H1 (cell line): ENCODE measurements around the gene LILRB2.

ENCODE experiments used
- CTCF ChIP-seq, 3 experiments: IDR thresholded peaks; 1 replicate in 2 of 3; 2 replicates in 1 of 3; pipeline versions ENCODE4 v1.5.1 to v1.6.1; 2011; ENCODE audit warnings: low read length in 3 of 3, mild to moderate bottlenecking in 3 of 3, inconsistent platforms in 2 of 3, low read depth in 1 of 3, moderate library complexity in 1 of 3; ENCODE audit not compliant: insufficient read depth in 1 of 3; ENCODE audit errors: control extremely low read depth in 1 of 3
- EP300 ChIP-seq, 2 experiments: IDR thresholded peaks; 1 replicate in 1 of 2; 2 replicates in 1 of 2; pipeline ENCODE4 v1.6.1; 2011 to 2012; ENCODE audit warnings: low read depth in 2 of 2, low read length in 2 of 2, mild to moderate bottlenecking in 2 of 2, borderline replicate concordance in 1 of 2, inconsistent platforms in 1 of 2, moderate library complexity in 1 of 2
- EZH2 ChIP-seq: fragments of 200-600 bp; sonication (generic); IDR thresholded peaks from 2 replicates; pipeline ENCODE4 v1.7.1; 2012; ENCODE audit warnings: low read depth, mild to moderate bottlenecking, moderate library complexity, low read length, inconsistent platforms; ENCODE audit not compliant: severe bottlenecking
- HDAC2 ChIP-seq, 2 experiments: fragments of 300-600 bp in 1 of 2; sonication (generic) in 1 of 2; IDR thresholded peaks; 2 replicates each; pipeline ENCODE4 v1.6.1; 2011 to 2012; ENCODE audit warnings: low read depth in 2 of 2, low read length in 2 of 2, mild to moderate bottlenecking in 2 of 2, moderate library complexity in 2 of 2, borderline replicate concordance in 1 of 2, inconsistent platforms in 1 of 2
- MAX ChIP-seq: IDR thresholded peaks from 2 replicates; pipeline ENCODE4 v1.6.1; 2012; ENCODE audit warnings: inconsistent platforms
- POLR2A ChIP-seq, 2 experiments: IDR thresholded peaks; 1 replicate in 1 of 2; 2 replicates in 1 of 2; pipeline ENCODE4 v1.6.1; 2011; ENCODE audit warnings: low read depth in 2 of 2, low read length in 2 of 2, mild to moderate bottlenecking in 2 of 2; ENCODE audit errors: control extremely low read depth in 1 of 2
- POLR2AphosphoS5 ChIP-seq: IDR thresholded peaks from 2 replicates; pipeline ENCODE4 v1.6.1; 2011; ENCODE audit warnings: low read depth, low read length
- SP4 ChIP-seq: IDR thresholded peaks from 2 replicates; pipeline ENCODE4 v1.6.1; 2012; ENCODE audit warnings: low read length, inconsistent platforms
- TBP ChIP-seq: IDR thresholded peaks from 2 replicates; pipeline ENCODE4 v1.6.1; 2011; ENCODE audit warnings: low read depth, low read length, improper control_type of control experiment
- ZNF274 ChIP-seq: IDR thresholded peaks from 2 replicates; pipeline ENCODE4 v1.7.0; 2012; ENCODE audit warnings: low read length, borderline replicate concordance; ENCODE audit errors: extremely low read depth

DNA sequence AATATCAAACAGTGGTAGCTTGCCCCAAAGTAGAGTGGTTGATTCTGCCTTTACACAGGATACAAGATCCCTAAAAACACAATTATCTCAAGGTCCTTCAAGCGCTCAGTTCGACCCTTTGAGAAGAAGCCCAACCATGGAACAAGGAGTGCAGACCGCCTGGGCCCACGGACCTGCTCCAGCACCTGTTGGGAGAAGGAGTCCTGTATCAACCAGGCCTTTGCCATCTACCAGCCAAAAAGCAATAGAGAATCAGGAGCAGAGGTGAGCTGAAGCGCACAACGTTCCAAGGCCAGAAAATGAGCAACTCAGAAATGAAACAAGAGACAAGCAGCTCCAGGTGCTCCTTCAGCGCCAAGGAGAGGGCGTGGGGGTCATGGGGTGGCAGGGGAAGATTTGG lies 51.8 kb downstream of the LILRB2 start:
- TF ChIP-seq TBP: no peak
- no peak for TF ChIP-seq POLR2AphosphoS5
- TF ChIP-seq SP4: no peak
- no peak for TF ChIP-seq HDAC2 (IDR thresholded peaks at IDR 0.05; ENCODE audit: borderline replicate concordance in 1 of 2, low read depth in 2 of 2, low read length in 2 of 2)
- TF ChIP-seq EP300 (IDR thresholded peaks at IDR 0.05; ENCODE audit: borderline replicate concordance in 1 of 2, low read depth in 2 of 2, low read length in 2 of 2): no peak
- TF ChIP-seq CTCF (IDR thresholded peaks at IDR 0.05; ENCODE audit: control extremely low read depth in 1 of 3, insufficient read depth in 1 of 3, low read depth in 1 of 3, low read length in 3 of 3): no peak
- TF ChIP-seq ZNF274: no peak
- TF ChIP-seq MAX: no peak
- no peak for TF ChIP-seq EZH2
- TF ChIP-seq POLR2A (IDR thresholded peaks at IDR 0.05; ENCODE audit: control extremely low read depth in 1 of 2, low read depth in 2 of 2, low read length in 2 of 2): no peak
